ENCODE measurements around the gene CDK11B.
"Not testable (repeated sequence)": the region's sequence is repeated elsewhere in the genome, so short reads cannot be mapped to it uniquely, and the experiment has no call there.

The CDK11B gene

DNA sequence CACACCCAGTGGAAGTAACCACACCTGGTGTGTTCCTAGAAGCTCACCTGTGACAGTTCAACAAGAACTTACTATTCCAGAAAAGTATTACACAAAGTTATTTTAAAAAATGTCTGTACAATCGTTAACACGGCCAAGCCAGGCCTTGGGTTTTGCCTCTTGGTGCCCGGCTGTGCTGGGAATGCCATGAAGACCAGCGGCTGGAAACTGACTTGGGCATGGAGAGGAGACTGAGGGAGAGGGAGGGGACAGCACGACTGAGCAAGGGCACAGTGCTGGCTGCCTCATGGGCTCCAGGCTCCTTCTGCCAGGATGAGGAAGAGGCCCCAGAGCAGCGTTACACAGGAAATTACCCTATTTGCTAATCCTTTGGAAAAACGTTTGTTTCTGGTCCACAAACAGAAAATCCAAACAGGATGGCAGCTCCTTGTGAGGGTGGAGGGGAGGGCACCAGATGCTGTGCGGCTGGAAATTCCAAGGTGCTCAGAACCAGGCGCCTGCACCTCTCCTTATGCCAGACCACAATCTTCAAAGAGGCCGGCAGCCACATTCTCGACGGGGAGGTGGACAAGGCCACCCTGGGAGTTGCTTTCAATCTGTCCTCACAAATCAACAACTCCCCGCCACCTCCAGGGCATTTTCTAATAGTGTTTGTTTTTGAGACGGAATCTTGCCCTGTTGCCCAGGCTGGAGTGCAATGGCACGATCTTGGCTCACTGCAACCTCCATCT lies 4.2 kb upstream of the CDK11B start:
- not testable (repeated sequence) for DNase-seq (ENCODE audit: low read depth in 2 of 2)

DNA sequence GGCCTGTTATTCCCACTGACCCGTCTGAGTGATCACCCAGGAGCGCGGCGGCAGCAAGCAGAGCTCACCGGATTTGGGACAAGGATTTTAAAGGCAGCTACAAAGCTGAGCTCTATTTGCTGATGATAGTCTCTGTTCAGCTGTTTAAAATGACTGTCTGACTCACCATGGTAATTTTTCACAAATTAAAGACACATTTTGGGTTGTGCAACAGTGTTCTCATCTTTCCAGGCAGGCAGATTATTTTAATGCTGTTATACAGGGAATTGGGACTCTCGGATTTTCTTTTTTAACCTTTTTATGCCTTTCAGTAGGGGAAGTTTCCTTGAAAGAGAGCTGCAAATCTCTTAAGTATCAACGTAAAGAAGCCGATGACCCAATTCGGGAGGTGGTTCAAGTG lies 3.6 kb upstream of the CDK11B start:
- not testable (repeated sequence) for DNase-seq (ENCODE audit: low read depth in 2 of 2)

DNA sequence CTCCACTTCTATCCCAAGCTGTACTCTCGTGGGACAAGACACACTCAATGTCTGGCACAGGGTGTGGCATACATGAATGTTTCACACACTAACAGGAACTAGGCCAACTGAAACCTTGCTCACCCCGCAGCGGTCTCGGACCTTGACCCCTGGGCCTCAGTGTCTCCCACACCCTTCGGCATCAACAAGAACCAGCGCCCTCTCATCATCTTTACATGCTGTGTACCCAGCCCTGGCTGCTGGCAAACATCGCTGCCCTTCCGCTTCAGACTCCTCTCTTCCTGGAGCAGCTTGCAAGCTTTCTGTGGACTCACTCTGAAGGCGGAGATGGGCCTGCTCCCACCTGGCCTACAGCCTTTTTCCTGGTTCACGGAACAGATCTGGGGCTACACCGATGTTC lies 10.5 kb downstream of the CDK11B start:
- DNase-seq (ENCODE audit: low read depth in 2 of 2) = not testable (repeated sequence)

DNA sequence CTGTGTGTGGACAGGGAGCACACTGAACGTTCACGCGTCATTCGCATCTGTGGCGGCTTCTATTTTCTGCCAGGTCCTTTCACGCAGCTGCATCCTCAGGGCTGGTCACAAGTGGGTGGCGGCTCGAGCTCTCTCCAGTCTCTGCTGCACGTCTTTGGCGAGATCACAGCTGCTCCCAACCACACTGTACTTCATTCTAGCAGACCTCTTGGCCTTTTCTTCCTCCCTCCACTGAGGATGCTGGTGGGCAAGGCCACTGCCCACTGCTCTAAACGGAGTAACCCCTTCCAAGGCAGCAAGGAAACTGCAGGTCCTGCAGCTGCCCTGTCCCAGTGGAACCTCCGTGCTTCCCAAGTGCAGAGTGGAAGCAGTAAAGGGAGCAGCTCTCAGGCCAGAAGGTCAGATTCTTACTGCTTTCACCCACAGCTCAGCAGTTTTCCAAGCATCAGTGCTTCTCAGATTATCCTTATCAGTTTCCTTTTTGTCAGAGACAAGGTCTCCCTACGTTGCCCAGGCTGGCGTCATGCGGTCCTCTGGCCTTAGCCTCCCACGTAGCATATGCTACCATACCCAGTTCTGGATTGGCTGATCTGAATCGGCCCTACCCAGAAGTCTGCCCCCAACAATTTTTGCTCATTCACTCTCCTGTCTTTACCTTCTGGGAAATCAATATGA lies 11.1 kb downstream of the CDK11B start:
- DNase-seq (ENCODE audit: low read depth in 2 of 2) = not testable (repeated sequence)

DNA sequence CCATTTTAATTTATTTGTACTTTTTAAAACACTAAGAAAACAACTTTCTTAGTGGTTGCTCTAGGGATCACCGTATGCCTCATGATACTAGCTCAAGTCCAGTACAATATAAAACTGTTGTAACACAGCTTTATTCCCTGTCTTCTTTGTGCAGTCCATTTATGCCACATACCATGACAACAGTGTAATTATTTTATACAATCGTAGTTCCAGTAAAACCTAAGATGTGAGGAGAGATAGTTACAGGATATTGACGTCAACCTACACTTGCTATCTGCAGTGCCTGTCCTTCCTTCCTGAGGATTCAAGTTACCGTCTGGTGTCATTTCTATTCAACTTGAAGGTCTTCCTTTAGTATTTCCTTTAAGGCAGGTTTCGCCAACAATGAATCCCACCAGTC lies 12.5 kb downstream of the CDK11B start:
- DNase-seq (ENCODE audit: low read depth in 2 of 2) = not testable (repeated sequence)

DNA sequence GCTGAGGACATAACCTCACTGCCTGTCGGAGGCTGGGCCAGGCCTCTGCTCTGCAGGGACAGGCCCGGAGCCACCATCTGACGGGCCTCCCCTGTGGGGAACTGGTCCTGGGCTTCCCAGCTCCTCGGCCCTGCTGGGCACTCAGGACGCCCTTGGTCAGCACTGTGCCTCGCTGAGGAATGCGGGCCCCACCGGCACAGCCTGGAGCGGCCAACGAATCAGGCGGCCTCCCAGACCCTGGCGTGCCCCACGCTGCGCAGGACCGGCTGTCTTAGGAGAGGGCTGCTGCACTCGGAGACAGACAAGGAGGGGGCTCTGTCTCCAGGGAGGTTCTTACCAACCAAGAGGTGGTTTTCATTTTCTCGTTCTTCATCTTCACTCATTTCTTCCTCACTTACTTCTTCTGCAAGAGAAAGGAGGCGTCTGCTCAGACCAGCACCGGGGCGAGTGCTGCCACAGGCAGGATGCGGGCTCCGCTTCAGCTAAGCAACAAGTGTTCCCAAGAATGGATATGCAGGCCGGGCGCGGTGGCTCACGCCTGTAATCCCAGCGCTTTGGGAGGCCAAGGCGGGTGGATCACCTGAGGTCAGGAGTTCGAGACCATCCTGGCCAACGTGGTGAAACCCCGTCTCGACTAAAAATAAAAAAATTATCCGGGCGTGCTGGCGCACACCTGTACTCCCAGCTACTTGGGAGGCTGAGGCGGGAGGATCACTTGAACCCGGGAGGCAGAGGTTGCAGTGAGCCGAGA lies 17.9 kb downstream of the CDK11B start:
- not testable (repeated sequence) for DNase-seq (ENCODE audit: low read depth in 2 of 2)

DNA sequence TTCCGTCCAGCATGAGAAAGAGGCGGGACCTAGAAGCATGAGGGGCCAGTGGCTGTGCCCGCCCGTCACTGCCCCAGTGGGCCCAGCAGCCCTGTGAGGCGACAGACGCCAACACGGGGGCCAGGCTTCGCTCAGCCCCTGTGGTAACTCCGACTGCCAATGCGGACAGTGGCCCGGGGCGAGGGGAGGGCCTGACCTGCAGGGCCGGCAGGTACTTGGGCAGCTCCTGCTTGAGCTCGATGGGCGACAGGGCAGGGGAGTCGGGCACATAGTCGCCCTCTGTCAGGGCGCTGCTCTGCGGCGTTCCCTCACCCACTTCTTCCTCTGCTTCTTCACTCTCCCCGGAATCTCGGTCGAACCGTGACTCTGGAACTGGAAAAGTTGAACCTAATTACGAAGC lies 18.7 kb downstream of the CDK11B start:
- DNase-seq (ENCODE audit: low read depth in 2 of 2) = not testable (repeated sequence)

DNA sequence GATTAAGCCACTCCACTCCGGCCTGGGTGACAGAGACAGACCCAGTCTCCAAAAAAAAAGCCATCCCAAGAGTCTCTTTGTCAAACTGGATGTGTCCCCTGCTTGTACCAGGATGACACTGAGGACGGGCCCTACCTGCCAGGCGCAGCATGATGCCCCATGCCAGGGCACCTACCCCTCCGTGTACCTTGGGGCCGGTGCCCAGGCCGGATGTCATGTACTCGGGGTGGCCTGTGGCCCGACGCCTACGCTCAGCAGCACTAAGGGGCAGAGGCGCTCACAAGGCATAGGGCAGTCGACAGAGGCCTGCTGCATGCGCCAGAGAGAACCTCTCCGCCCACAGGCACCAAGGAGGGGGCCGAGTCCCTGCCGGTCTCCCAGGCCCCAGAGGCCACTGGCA lies 19.4 kb downstream of the CDK11B start:
- not testable (repeated sequence) for DNase-seq (ENCODE audit: low read depth in 2 of 2)

DNA sequence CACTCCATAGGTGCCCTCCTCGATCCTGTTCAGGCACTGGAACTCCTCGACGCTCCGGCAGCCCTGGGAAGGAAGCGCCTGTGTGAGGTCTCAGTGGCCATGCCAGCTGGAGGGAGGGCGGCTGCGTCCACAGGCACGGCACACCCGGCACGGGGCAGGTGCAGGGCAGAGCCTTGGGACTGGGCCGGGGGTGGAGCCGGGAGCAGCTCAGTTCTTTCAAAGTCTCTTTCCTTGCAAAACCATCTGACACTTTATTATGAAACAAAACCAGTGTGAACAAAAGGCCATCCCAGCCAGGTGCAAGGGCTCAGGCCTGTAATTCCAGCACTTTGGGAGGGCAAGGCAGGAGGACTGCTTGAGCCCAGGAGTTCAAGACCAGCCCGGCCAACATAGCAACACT lies 20.3 kb downstream of the CDK11B start:
- not testable (repeated sequence) for DNase-seq (ENCODE audit: low read depth in 2 of 2)

DNA sequence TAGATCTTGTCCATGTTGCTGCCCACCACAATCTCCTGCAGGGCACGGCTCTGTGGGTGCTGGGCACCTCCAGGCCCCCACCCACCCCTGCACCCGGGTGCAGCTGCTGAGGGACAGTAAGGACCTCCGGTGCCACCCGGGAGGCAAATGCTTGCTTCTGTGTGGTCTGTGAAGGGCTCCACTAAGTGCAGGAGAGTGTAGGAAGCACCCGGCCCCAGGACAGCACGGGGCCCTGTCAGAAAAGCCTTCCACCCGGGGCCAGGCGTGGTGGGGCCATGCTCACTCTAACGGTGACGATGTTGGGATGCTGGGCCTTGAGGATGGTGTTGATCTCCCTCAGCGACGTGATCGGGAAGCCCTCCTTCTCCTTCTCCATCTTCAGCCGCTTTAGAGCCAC lies 21.3 kb downstream of the CDK11B start:
- not testable (repeated sequence) for DNase-seq (ENCODE audit: low read depth in 2 of 2)

DNA sequence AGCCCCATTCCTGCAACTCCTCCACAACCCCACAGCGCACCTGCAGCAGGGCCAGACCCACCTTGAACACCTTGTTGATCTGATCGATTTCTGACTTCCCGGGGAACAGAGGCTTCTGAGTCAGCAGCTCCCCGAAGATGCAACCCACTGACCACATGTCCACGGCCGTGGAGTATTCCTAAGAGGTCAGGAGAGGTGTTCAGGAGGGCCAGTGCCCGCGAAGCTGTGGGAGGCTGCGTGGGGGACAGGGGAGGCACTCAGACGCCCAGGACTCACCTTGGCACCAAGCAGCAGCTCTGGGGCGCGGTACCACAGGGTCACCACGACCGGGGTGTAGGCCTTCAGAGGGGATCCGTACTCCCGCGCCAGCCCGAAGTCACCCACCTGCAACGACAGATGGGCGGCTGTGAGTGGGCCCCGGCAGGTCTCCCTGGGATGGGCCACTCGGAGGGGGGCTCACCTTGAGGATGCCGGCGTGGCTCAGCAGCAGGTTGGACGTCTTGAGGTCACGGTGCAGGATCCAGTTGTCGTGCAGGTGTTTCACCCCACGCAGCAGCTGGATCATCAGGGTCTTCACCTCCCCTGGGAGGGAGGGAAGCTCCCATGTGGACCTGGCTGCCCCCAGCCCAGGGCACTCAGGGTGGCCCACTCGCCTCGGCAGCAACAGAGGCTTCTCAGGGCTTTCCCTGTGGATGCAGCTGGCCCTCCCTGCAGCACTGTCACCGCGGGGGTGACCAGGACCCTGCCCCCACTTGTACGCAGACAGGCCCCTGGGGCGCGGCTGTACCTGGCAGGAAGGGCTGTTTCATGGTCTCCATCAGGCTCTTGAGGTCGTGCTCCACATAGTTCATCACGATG lies 22.0 kb downstream of the CDK11B start:
- not testable (repeated sequence) for DNase-seq (ENCODE audit: low read depth in 2 of 2)

DNA sequence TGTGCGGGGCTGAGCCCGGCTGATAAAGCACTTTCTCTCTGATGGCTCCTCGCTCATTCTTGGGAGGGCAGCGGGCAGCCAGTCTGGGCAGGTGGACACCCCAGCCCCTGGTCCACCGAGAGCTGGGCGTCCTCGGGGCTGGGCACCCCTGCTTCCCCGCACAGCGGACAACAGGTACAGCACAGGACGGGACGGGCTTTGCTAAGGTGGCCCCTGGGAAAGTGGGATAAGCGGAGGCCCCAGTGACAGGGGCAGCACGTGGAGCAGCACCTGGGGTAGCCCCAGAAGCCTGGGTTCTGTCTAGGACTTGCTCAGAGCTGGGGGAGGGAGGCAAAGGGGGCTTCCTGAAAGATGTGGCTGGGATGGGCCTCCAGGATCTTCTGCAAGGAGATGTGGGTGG lies 24.2 kb downstream of the CDK11B start:
- DNase-seq (ENCODE audit: low read depth in 2 of 2) = not testable (repeated sequence)

DNA sequence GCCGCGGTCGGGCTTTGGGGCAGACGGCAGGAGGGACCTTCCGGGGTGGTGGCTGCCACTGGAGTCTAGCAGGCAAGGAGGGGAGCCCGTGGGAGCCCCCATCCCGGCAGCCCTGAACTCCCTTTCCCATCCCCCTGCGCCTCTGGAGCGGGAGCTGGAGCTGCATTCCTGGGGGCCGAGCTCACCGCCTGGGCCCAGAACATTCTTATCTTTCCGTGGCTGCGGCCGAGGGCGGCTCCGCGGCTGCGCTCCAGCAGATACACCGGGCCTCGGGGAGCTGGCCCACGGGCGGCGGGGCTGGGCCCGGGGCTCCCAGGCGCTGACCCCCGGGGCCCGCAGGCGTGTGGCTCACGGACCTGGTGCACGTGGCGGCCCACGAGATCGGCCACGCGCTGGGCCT lies 25.4 kb downstream of the CDK11B start:
- DNase-seq (ENCODE audit: low read depth in 2 of 2) = not testable (repeated sequence)

DNA sequence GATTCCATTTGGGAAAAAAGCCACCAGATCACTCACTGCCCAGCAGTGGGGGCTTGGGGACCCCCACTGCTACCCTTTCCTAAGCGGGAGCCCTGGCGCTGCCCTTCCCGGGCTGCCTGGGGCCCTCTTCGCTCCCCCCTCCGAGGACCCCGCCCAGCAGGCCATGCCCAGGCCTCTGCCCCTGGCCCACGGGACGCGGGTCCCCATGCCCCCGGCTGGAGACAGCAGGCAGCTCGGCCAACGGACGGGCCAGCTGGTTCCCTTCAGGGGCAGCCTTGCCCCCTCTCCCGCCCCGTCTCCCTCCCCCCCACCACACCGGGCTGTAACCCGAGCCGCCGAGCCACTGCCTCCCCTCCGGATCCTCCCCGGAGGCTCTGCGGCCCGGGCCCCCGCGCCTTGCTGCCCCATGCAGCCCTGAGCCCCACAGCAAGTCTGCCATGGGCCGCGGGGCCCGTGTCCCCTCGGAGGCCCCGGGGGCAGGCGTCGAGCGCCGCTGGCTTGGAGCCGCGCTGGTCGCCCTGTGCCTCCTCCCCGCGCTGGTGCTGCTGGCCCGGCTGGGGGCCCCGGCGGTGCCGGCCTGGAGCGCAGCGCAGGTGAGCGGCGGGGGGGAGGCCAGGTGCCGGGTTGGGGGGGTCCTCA lies 26.9 kb downstream of the CDK11B start, which contains the start of gene MMP23B:
MMP23B (plus strand) TSS at position 392 of the 639 bp plus-strand sequence; CDS start at position 438, 46 bp downstream.
- no peak for DNase-seq (ENCODE audit: low read depth in 2 of 2)

DNA sequence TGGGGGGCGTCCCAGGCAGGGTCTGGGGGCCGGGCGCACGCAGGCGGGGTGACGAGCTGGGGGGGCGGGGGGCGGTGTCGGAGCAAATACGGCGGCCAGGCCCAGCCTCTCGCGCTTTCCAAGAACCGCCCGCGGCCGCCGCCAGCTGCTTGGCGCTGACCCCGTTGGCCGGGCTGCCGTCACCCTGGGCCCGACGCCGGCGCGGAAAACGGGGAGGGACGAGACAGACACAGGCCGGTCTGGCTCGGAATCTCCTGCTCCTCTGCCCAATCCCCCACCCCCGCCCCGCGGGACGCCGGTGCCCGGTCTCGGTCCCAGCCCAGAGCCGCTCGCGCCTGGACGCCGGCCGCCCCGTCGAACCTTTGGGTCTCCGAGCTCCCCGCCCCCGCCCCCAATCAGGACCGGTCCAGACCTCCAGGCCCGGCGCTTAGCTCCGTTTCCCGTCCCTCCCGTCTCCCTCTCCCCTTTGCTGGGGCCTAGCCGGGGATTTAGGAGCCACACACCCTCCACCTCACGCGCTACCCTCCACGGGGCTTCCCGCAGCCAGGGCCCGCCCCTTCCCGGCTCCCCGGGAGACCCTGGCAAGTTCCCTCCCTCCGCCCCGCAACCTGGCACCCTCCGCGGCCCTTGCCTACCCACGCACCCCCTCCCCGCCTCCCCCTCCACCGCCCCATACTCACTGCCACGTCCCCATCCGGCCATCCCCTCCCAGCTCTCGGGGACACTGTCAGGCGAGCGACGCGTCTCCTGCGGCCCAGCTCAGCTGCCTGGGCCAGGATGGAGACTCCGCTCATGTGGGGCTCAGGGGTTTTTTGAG lies 27.6 kb downstream of the CDK11B start:
- no peak for DNase-seq (ENCODE audit: low read depth in 2 of 2)

DNA sequence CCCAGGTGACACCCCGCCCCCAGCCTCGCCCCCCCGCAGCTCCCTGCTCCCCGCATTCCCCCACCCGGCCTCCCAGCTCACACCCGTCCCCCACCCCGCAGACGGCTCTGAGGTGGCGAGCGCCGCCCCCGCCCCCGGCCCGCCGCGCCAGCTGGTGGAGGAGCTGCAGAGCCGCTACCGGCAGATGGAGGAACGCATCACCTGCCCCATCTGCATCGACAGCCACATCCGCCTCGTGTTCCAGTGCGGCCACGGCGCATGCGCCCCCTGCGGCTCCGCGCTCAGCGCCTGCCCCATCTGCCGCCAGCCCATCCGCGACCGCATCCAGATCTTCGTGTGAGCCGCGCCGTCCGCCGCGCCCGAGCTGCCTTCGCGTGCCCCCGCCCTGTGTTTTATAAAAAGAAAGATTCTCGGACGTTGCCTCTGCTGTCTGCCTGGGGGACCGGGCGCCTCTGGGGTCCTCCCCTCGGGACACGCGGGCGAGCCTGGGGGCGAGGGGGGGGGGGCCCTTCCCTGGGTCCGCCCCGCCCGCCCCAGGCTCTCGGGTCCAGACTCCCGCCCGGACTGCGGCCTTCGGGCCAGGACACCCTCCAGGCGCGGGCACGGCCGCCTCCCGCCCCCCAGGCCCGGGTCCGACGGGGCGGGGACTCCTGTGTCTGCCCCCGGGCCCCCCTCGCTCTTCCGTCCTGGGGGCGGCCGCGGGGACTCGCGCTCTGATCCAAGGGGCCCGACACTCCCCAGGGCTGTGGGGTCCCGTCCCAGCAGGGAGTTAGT lies 28.4 kb downstream of the CDK11B start:
- DNase-seq (ENCODE audit: low read depth in 2 of 2) = peak; percentile 87 to 92

DNA sequence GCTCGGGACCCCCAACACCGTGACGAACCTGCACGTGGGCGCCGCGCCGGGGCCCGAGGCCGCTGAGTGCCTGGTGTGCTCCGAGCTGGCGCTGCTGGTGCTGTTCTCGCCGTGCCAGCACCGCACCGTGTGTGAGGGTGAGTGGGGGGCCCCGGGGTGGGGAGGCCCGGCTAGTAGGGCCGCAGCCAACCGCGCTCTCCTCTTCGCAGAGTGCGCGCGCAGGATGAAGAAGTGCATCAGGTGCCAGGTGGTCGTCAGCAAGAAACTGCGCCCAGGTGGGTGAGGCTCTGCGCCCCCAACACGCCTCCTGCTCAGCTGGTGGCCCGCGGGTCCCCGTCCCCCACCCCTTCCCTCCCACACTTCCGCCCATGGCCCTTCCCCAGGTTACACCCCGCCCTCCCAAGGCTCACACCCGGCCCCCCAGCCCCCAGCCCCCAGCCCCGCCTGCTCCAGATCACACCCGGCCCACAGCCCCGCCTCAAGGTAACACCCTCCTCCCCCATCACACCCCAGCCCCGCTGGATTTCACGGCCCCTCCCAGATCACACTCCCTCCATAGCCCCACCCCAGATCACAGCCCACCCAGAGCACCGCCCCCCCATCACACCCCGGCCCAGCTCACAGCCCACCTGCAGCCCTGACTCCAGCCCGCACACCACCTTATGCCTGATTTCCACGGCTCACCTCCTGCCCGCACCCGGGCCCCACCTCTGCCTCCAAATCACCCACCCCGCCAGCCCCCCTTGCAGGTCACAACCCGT lies 29.2 kb downstream of the CDK11B start:
- peak; percentile 74 to 75 for DNase-seq (ENCODE audit: low read depth in 2 of 2)

DNA sequence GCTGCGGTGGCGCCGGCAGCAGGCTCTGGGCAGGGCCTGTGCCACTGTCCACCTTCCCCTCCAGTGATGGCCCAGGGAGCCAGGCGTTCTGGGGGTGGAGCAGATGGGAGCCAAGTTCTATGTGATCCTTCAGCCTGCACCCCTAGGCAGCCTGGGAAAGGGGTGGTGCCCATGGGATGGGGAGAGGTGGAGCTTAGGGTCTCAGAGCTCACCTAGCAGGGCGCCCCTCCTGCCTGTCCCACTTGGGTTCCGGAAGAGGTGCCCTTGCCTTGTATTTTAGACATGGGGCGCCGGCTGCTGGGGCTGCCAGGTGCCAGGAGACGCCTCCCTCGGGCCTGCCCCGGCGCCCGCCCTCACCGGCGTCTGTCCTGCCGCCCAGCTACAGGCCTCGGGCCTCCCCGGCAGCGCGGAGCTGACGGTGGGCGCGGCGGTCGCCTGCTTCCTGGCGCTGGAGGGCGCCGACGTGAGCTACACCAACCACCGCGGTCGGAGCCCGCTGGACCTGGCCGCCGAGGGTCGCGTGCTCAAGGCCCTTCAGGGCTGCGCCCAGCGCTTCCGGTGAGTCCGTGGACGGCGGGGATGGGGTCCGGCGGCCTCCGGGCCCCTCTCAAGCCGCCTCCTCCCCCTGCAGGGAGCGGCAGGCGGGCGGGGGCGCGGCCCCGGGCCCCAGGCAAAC lies 29.9 kb downstream of the CDK11B start:
- no peak for DNase-seq (ENCODE audit: low read depth in 2 of 2)

Data from activated CD8-positive, alpha-beta memory T cell treated with anti-CD3 and anti-CD28 coated beads for 4 hours (primary cell).